HG02759 (cell line): ENCODE results near the gene TYK2.
"Not testable (repeated sequence)": the region's sequence is repeated elsewhere in the genome, so short reads cannot be mapped to it uniquely, and the experiment has no call there.

Experiments used
- ATAC-seq: cut with Tn5 transposase; IDR thresholded peaks from one replicate; pipeline ENCODE4 v1.9.1; 2021; ENCODE audit warnings: mild to moderate bottlenecking, moderate library complexity; ENCODE audit not compliant: unreplicated experiment

The TYK2 gene

GRCh38 chr19:10378124-10378523 is 2.2 kb downstream of the TYK2 start:
- ATAC-seq, result no peak

DNA sequence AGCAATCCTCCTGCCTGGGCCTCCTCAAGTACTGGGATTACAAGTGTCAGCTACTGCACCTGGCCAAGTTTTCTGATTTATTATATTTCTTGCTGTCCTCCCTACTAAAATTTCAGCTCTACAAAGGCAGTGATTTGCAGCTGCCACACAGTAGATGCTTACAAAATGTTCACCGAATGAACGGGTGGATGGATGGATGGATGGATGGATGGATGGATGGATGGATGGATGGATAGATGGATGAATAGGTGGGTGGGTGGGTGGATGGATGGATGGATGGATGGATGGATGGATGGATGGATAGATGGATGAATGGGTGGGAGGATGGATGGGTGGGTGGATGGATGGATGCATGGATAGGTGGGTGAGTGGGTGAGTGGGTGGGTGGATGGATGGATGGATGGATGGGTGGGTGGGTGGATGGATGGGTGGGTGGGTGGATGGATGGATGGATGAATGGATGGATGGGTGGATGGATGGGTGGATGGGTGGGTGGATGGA is 3.2 kb downstream of the TYK2 start:
- ATAC-seq, result not testable (repeated sequence)

- no peak for ATAC-seq
Observed at GRCh38 chr19:10374931-10375330, 5.4 kb downstream of the TYK2 start.

DNA sequence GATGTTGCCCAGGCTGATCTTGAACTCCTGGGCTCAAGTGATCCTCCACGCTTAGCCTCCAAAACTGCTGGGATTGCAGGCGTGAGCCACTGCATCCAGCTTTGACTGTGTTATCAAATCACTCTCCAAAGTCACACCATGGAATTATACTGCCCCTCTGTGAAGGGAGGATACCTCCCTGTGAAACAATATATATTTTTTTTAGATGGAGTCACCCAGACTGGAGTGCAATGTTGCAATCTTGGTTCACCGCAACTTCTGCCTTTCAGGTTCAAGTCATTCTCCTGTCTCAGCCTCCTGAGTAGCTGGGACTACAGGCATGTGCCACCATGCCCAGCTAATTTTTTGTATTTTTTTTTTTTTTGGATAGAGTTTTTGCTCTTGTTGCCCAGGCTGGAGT is 7.7 kb downstream of the TYK2 start:
- no peak for ATAC-seq

- ATAC-seq, result no peak
Observed at GRCh38 chr19:10368101-10368803, 12.1 kb downstream of the TYK2 start.

GRCh38 chr19:10366950-10367512 is 13.3 kb downstream of the TYK2 start:
- ATAC-seq, result not testable (repeated sequence)

GRCh38 chr19:10365518-10365917 is 14.9 kb downstream of the TYK2 start:
- ATAC-seq, result no peak

DNA sequence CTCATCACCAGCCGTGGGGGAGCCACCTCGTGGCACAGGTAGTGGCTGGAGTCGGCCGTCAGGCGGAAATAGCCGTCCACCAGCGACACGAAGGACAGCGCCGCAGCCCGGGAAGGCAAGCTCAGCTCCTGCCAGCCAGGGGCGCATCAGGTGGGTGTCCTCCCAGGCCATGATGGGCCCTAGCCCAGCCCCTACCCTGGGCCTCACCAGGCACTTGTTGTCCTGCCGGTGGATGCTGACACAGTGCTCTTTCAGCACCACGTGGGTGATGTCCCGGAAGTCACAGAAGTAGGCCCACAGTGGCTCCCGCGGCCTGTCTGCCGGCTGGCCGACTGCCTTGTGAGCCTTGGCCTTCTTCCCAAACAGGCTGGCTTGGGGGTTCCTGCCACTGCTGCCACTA is 15.7 kb downstream of the TYK2 start:
- ATAC-seq, result no peak

DNA sequence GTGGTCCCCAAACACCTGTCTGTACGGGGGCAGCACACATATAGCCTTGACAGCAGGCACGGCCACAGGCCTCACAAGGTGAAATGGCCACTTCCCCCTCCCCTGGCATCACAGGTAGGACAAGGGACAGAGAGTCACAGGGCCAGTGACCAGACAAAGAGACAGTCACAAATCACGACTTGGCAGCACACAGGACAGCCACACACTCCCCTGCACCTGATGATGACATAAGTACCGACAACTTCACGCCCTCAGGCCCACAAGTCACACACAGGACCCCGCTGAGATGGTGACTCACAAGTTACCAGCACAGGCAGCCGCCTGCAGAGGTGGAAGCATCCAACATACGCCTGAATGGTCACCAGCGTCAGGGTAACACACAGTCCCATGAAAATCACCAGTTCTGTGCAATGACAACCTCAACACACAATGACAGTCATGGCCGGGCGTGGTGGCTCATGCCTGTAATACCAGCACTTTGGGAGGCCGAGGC is 16.5 kb downstream of the TYK2 start:
- ATAC-seq, result no peak

DNA sequence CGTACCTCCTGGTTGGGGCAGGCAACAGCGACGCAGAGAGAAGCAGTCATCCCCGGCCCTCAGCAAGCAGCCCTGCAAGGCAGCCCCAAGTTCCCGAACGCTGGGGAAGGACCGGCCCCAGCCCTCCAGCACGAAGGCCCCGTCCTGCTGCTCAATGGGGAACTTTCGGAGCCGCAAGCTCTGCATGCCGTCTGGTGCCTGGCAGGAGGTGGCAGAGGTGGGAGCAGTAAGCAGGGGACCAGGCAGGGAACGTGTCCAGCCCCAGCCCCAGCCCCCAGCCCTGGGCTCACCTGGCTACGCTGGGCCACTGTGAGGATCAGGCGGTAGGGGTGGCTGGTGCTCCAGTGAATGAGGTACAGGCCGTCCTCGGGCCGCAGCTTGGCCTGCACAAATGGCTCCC is 18.1 kb downstream of the TYK2 start:
- no peak for ATAC-seq

DNA sequence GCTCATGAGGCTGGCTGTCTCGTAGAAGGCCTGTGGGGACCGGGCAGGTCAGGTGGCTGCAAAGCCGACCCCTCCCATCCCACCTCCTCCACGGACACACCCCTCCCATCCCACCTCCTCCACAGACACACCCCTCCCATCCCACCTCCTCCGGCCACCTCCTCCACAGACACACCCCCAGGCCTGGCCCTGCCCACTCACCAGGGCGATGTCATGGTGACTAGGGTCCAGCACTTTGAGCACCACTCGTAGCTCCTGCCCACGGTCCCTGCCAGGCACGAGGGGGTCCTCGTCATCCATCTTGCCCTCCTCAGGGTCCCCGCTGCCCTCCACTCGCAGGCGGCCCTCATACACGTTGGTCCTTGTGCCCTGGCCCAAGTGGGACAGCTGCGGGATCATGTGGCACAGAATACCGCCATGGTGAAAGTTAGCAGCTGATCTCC is 18.8 kb downstream of the TYK2 start:
- ATAC-seq, result no peak

- ATAC-seq, result no peak
Observed at GRCh38 chr19:10356431-10356830, 23.9 kb downstream of the TYK2 start.

DNA sequence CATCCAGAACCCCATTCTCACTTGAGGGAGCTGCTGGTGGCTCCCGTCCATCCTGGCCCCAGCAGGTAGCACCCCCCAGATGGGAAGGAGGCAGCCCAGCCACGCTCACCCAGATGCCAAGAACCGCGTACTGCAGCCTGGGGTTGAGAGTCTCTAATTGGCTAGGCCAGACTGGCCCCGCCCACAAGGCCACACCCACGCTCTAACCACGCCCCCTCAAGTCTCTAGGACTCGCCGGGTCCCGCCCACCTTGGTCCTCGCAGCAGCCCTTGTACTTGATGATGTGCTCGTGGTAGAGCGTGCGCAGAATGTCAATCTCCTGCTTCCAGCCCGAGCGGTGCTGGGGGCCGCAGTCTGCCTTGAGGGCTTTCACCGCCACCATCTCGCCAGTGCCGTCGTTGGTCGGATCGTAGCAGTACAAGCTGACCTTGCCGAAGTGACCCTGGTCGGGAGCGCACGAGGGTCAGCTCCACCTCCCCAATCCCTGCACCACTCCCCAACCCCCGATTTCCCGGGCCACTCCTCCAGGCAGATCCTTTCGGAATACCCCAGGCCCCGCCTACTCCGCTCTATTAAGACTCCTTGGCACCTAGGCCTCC is 26.5 kb downstream of the TYK2 start:
- no peak for ATAC-seq

DNA sequence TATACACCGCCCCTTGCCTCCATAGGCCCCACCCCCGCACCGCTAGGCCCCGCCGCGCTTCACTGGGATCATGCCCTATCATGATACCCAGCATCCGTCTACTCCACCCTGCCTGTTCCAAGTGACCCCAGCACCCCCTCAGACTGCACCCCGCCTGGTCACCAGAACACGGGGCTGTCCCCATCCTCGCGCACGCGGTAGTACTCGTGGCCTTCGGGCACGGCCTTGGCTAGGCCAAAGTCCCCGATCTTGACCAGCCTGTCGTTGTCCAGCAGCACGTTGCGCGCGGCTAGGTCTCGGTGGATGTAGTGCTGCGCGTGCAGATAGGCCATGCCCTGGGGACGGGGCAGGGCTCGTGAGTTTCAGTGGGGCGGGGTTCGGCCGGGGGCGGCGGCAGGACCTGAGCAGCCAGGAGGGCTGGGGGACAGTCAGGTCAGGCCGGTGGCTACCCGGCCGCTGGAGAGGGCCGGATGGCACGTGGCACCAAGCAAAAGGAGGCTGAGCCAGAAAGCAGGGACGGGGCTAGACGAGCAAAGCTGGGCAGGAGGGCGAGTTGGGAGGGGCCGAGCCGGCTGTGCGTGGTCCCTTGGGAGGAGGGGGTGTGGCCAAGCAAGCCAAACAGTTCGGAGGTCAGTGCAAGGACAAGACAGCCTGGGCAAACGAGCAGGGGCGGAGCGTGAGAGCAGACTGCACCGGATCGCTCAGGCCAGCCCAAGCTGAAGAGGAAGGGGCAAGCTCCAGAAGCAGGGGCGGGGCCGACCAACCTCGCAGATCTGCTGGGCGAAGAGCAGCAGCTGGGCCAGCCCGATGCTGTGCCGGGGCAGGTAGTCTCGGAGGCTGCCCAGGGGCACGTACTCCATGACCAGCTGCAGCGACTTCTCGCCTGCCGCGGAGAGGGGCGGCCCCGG is 27.4 kb downstream of the TYK2 start:
- no peak for ATAC-seq

- ATAC-seq, result no peak
Observed at GRCh38 chr19:10346509-10346908, 33.9 kb downstream of the TYK2 start.

DNA sequence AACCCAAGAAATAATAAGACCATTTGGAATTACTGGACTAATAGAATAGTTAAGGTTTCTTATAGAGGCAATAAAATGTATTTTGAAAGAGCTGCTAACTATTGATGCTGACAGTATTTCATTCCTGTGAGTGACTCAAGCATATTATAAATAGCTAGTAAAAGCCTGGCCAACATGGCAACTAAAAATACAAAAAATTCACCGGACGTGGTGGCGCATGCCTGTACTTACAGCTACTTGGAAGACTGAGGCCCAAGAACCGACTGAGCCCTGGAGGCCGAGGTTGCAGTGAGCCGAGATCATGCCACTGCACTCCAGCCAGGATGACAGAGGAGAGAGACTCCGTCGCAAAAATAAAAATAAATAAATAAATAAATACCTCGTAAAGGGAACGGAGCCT is 35.6 kb downstream of the TYK2 start:
- ATAC-seq, result no peak

DNA sequence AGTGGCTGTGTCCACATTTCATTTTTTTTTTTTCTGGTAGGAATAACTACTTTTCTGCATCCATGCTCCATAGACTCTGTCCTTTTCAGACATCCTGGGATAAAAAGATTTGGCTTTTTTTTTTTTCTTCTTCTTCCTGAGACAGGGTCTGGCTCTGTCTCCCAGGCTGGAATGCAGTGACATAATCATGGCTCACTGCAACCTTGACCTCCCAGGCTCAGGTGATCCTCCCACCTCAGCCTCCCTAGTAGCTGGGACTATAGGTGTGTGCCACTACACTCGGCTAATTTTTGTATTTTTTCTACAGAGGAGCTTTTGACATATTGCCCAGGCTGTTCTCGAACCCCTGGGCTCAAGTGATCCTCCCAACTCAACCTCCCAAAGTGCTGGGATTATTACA is 36.9 kb downstream of the TYK2 start:
- no peak for ATAC-seq

- ATAC-seq, result no peak
Observed at GRCh38 chr19:10339977-10340376, 40.4 kb downstream of the TYK2 start.

- peak; percentile 79 for ATAC-seq
Observed at GRCh38 chr19:10339380-10339960, 40.9 kb downstream of the TYK2 start, which contains the start of gene ICAM3. ICAM3 (minus strand) TSS chr19:10339624; CDS start chr19:10339614, 10 bp downstream.

DNA sequence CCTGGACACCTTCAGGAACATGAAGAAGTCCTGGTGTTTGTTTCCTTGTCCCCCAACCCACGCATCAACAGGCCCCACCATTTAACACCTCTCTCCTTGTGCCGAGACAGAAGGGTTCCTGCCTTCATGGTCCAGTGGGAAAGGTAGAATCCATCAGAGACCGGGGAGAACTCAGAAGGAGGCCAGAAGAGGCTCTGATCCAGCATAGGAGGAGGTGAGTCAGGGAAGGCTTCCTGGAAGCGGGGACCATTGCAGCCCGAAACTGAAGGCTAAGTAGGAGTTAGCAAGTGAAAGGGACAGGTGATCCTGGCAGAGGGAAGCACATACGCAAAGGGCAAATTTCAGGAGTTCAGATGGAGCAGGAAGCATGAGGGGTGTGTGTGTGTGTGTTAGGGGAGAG is 41.4 kb downstream of the TYK2 start:
- ATAC-seq, result no peak

DNA sequence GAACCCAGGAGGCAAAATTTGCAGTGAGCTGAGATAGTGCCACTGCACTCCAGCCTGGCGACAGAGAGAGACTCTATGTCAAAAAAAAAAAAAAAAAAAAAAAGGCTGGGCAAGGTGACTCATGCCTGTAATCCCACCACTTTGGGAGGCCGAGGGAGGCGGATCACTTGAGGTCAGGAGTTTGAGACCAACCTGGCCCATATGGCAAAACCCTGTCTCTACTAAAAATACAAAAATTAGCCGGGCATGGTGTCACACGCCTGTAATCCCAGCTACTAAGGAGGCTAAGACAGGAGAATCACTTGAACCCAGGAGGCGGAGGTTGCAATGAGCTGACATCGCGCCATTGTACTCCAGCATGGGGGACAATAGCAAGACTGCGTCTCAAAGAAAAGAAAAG is 43.6 kb downstream of the TYK2 start:
- not testable (repeated sequence) for ATAC-seq
